Measurements from ENCODE around the gene IL23R. TPM values are rescaled to one million over a fixed set of nuclear protein-coding genes. Genes with fewer than 3 reads are reported as not detected.
A peak's percentile ranks its signal among the peaks of the same experiment; 100 is the strongest.

Gene IL23R
- polyA plus RNA-seq, 1 donor (not counting 4 experiments of a cell fraction or from before 2014, with no cell fraction given), result not detected

DNA sequence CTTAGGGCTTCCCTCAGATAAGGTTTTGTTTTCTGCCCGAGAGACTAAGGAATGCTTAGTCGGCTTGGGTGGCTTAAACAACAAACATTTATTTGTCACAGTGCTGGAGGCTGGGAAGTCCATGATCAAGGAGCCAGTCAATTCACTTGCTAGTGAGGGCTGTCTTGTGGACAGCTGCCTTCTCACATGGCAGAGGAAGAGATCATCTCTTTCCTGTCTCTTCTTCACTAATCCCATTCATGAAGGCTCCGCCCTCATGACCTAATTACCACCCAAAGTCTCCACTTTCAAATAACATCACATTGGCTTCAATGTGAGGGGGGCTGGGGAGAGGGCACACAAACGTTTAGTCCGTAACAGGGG lies 90.9 kb downstream of the IL23R start:
- no peak overlapping the region for H2AFZ ChIP-seq (ENCODE audit: control insufficient read depth, low read length)
- no peaks in the 10 kb centered on the region for H3K27me3 ChIP-seq (ENCODE audit: control insufficient read depth, extremely low read depth, insufficient read depth, low read length)
- TF ChIP-seq, protein P1, sequence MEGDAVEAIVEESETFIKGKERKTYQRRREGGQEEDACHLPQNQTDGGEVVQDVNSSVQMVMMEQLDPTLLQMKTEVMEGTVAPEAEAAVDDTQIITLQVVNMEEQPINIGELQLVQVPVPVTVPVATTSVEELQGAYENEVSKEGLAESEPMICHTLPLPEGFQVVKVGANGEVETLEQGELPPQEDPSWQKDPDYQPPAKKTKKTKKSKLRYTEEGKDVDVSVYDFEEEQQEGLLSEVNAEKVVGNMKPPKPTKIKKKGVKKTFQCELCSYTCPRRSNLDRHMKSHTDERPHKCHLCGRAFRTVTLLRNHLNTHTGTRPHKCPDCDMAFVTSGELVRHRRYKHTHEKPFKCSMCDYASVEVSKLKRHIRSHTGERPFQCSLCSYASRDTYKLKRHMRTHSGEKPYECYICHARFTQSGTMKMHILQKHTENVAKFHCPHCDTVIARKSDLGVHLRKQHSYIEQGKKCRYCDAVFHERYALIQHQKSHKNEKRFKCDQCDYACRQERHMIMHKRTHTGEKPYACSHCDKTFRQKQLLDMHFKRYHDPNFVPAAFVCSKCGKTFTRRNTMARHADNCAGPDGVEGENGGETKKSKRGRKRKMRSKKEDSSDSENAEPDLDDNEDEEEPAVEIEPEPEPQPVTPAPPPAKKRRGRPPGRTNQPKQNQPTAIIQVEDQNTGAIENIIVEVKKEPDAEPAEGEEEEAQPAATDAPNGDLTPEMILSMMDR (optimal IDR thresholded peaks at IDR 0.05 in 1 of 3, IDR thresholded peaks at IDR 0.05 in 1 of 3, conservative IDR thresholded peaks at IDR 0.05 in 1 of 3; ENCODE audit: extremely low read depth in 1 of 3, insufficient read depth in 2 of 3, low read length in 3 of 3), result no peak
- no peak for TF ChIP-seq EZH2 (IDR thresholded peaks at IDR 0.05; ENCODE audit: low read length)
- no peak overlapping the region for H3K27ac ChIP-seq (ENCODE audit: control insufficient read depth, insufficient read depth, low read length)
- no peaks in the 10 kb centered on the region for H3K4me1 ChIP-seq (ENCODE audit: control insufficient read depth, extremely low read depth, insufficient read depth, low read length)
- no peaks in the 10 kb centered on the region for H3K9me3 ChIP-seq (ENCODE audit: control insufficient read depth, low read depth, low read length)
- DNase-seq (ENCODE audit: low read depth, low spot score) (no peak), FAIRE-seq (no peak)
- no peaks in the 10 kb centered on the region for H3K9me1 ChIP-seq (ENCODE audit: control insufficient read depth, extremely low read depth, insufficient read depth, low read length)
- H3K4me3 ChIP-seq (ENCODE audit: control insufficient read depth in 2 of 3, extremely low read depth in 1 of 3, insufficient read depth in 2 of 3, low read depth in 1 of 3, low read length in 3 of 3), result no peak overlapping the region
- H4K20me1 ChIP-seq (ENCODE audit: control insufficient read depth, extremely low read depth, insufficient read depth, low read length), result no peaks in the 10 kb centered on the region
- no peak overlapping the region for H3K4me2 ChIP-seq (ENCODE audit: control insufficient read depth, extremely low read depth, insufficient read depth, low read depth, low read length)
- no peaks in the 10 kb centered on the region for H3K36me3 ChIP-seq (ENCODE audit: control insufficient read depth in 2 of 2, extremely low read depth in 1 of 2, insufficient read depth in 2 of 2, low read length in 2 of 2)
- H3K9ac ChIP-seq (ENCODE audit: control insufficient read depth, extremely low read depth, insufficient read depth, low read length), result no peak overlapping the region
- H3K79me2 ChIP-seq (ENCODE audit: control insufficient read depth, insufficient read depth, low read length), result no peaks in the 10 kb centered on the region
- dilution Hi-C loops (cut with MboI; ENCODE audit: extremely low pct_ligation_motif_present, low sequenced_read_pairs), result no loop called here

DNA sequence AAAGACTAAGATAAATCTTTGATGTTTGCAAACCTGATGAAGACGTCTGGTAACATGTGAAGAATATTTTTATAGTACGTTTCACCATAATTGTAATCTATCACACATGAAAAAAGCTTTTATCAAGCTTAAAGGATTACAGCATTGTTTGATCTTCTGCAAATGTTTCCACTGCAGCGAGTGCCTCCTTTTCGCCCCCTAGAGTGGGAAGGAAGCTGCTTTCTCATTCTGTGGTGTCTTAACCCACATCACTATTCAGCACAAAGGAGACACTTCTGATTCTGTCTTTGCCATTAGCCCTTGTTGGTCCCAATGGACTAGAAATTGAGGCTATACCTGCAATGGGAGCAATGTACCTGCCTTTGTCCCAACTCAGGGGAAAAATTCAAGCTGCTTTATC lies 95.4 kb downstream of the IL23R start:
- H4K20me1 ChIP-seq (ENCODE audit: control insufficient read depth, extremely low read depth, insufficient read depth, low read length), result no peaks in the 10 kb centered on the region
- TF ChIP-seq, protein P1 (optimal IDR thresholded peaks at IDR 0.05 in 1 of 3, IDR thresholded peaks at IDR 0.05 in 1 of 3, conservative IDR thresholded peaks at IDR 0.05 in 1 of 3; ENCODE audit: extremely low read depth in 1 of 3, insufficient read depth in 2 of 3, low read length in 3 of 3), result peak in 1 of 3 experiments; percentile 25
- no peak for TF ChIP-seq EZH2 (IDR thresholded peaks at IDR 0.05; ENCODE audit: low read length)
- H3K9me1 ChIP-seq (ENCODE audit: control insufficient read depth, extremely low read depth, insufficient read depth, low read length), result no peaks in the 10 kb centered on the region
- no peak overlapping the region for H3K9ac ChIP-seq (ENCODE audit: control insufficient read depth, extremely low read depth, insufficient read depth, low read length)
- no peaks in the 10 kb centered on the region for H3K27me3 ChIP-seq (ENCODE audit: control insufficient read depth, extremely low read depth, insufficient read depth, low read length)
- no peak overlapping the region for H2AFZ ChIP-seq (ENCODE audit: control insufficient read depth, low read length)
- H3K27ac ChIP-seq (ENCODE audit: control insufficient read depth, insufficient read depth, low read length), result no peak overlapping the region
- no peak for FAIRE-seq
- no peak overlapping the region for H3K4me3 ChIP-seq (ENCODE audit: control insufficient read depth in 2 of 3, extremely low read depth in 1 of 3, insufficient read depth in 2 of 3, low read depth in 1 of 3, low read length in 3 of 3)
- DNase-seq (ENCODE audit: low read depth, low spot score), result no peak
- no peaks in the 10 kb centered on the region for H3K4me1 ChIP-seq (ENCODE audit: control insufficient read depth, extremely low read depth, insufficient read depth, low read length)
- dilution Hi-C loops (cut with MboI; ENCODE audit: extremely low pct_ligation_motif_present, low sequenced_read_pairs), result no loop called here
- no peak overlapping the region for H3K4me2 ChIP-seq (ENCODE audit: control insufficient read depth, extremely low read depth, insufficient read depth, low read depth, low read length)
- H3K36me3 ChIP-seq (ENCODE audit: control insufficient read depth in 2 of 2, extremely low read depth in 1 of 2, insufficient read depth in 2 of 2, low read length in 2 of 2), result no peaks in the 10 kb centered on the region
- no peaks in the 10 kb centered on the region for H3K79me2 ChIP-seq (ENCODE audit: control insufficient read depth, insufficient read depth, low read length)
- no peaks in the 10 kb centered on the region for H3K9me3 ChIP-seq (ENCODE audit: control insufficient read depth, low read depth, low read length)
